ENCODE results near the gene METTL26. TPM values are rescaled to one million over a fixed set of nuclear protein-coding genes. Genes with fewer than 3 reads are reported as not detected.
A peak's percentile ranks its signal among the peaks of the same experiment; 100 is the strongest.

The METTL26 gene
- polyA plus RNA-seq, 4 donors, result 46.8 to 75.5 (median 51.3) TPM

DNA sequence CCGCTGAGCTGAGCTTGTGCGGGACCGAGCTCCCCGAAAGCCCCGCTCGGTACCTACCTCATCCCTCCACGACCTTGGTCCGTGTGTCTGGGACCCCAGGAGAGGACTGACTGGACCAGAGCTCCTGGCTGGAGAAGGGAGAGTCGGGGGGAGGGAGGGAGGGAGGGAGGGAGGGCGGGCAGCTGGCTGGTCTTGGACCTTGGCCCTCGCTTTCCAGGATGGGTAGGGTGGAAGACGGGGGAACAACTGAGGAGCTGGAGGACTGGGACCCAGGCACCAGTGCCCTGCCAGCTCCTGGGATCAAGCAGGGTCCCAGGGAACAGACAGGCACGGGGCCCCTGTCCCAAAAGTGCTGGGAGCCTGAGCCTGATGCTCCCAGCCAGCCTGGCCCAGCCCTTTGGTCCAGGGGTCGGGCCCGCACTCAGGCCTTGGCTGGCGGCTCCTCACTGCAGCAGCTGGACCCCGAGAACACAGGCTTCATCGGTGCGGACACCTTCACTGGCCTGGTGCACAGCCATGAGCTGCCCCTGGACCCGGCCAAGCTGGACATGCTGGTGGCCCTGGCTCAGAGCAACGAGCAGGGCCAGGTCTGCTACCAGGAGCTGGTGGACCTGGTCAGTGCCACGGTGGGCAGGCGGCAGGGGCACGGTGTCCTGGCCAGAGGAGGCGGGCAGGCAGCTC is 39.9 kb upstream of the METTL26 start:
- DNase-seq (ENCODE audit: low read depth in 4 of 4, low spot score in 3 of 4), result no peak

DNA sequence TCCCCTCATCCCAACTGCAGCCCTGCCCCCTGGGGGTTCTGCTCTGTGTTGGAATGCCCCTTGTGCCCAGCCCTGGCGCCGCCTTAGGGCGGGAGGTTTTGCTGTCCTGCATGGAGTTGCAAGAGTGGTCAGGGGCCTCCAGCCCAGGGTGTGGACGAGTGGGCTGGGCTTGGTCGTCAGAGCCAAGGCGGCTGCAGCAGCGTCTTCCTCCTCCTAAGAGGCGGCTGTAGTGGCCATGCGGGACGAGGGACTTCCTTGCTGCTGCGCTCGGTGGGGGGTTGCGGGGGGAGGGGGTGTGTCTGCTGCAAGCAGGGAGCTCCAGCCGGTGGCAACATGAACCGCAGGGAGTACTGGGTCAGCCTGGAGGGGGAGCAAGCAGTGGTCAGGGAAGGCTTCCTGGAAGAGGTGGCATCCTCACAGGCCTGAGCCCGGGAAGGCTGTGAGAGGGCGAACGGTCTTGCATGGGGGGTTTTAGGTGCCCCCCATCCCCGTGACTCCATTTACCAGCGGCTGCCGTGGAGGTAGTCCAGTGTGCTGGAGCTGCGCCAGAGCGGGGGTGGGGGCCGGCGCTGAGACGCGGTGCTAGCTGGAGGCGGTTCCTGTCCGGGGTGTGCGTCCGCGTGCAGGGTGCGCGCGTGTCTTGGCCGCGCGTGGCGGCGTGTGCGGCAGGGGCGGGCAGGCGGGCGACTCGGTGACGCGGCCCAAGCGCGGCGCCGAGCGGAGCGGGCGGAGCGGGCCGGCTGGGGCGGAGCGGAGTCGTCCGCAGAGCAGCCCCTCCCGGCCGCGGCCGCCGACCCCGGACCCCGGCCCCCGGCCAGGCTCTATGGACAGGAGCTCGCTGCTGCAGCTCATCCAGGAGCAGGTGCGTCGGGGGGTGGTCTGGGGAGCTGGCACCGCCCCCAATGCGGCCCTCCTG is 39.1 kb upstream of the METTL26 start, which contains the start of gene RHBDL1:
RHBDL1 (plus strand) TSS at position 704 of the 916 bp plus-strand sequence; CDS start at position 824, 120 bp downstream.
- no peak for DNase-seq (ENCODE audit: low read depth in 4 of 4, low spot score in 3 of 4)

DNA sequence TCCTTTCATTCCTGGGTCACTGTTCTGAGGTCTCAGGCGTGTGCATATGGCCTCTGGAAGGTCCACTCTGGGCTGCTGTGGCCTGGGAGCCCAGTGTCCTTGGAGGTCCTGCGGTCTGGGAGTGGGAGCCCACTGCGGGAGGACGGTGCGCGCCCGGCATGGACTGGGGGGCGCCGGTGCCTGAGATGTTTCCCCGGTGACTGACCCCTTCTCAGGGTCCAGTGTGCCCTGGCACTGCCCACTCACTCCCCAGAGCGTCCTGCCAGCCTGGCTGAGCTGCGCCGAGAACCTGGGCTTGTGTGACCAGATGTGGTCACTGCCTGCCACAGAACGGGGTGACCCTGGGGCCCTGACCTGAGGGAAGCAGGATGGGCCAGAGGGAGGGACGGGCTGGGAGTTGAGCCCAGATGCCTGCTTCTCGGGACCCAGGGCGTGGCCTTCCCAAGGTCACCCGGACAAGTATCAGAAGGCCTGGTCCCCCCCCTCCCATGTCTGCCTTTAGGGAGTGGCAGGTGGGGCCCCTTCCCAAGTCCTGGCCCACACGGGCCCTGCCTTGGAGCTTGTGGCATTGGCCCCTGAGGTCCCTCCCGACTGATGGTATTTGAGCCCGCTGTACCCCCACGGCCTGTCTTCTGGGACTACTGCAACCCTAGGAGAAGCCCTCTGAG is 38.2 kb upstream of the METTL26 start:
- no peak for DNase-seq (ENCODE audit: low read depth in 4 of 4, low spot score in 3 of 4)

DNA sequence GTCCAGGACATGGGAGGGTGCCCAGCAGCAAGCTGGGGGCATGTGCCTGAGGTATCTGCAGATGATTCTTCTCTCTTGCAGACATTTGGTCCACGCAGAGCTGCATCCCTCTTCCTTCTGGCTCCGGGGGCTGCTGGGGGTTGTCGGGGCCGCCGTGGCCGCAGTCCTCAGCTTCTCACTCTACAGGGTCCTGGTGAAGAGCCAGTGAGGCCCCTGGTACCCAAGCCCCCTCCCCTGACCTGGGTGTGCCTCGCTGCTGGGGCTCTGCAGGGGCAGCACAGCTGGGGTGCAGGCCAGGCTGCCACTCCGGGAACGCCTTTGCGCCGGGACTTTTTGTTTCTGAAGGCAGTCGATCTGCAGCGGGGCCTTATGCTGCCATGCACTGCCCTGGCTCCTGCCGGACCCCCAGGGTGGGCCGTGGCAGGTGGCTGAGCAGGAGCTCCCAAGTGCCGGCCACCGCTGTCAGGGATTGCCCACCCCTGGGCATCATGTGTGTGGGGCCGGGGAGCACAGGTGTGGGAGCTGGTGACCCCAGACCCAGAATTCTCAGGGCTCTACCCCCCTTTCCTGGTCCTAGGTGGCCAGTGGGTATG is 37.4 kb upstream of the METTL26 start:
- no peak for DNase-seq (ENCODE audit: low read depth in 4 of 4, low spot score in 3 of 4)

DNA sequence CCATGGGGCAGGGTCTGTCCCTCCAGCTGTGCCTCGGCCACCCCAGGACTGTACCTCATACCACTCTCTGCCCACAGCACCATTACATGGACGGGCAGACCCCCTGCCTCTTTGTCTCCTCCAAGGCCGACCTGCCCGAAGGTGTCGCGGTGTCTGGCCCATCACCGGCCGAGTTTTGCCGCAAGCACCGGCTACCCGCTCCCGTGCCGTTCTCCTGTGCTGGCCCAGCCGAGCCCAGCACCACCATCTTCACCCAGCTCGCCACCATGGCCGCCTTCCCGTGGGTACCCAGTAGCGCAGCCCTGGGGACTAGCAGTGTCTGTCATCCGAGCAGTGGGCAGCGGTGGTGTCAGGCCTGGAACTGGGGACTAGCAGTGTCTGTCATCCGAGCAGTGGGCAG is 36.7 kb upstream of the METTL26 start:
- DNase-seq (ENCODE audit: low read depth in 4 of 4, low spot score in 3 of 4), result no peak

DNA sequence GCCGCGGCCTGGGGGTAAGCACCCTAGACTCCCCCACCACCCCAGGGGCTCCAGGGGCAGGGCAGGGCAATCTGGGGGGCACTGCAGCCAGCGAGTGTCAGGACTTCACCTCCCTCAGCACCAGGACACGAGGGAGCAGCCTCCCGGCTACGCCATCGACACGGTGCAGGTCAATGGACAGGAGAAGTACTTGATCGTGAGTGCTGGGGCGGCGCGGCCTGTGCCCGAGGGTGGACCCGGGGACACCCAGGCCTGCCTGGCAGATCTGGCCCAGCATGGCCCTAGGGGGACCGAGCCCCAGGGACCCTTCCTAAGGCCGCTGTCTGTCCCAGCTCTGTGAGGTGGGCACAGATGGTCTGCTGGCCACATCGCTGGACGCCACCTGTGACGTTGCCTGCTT is 36.3 kb upstream of the METTL26 start:
- no peak for DNase-seq (ENCODE audit: low read depth in 4 of 4, low spot score in 3 of 4)

DNA sequence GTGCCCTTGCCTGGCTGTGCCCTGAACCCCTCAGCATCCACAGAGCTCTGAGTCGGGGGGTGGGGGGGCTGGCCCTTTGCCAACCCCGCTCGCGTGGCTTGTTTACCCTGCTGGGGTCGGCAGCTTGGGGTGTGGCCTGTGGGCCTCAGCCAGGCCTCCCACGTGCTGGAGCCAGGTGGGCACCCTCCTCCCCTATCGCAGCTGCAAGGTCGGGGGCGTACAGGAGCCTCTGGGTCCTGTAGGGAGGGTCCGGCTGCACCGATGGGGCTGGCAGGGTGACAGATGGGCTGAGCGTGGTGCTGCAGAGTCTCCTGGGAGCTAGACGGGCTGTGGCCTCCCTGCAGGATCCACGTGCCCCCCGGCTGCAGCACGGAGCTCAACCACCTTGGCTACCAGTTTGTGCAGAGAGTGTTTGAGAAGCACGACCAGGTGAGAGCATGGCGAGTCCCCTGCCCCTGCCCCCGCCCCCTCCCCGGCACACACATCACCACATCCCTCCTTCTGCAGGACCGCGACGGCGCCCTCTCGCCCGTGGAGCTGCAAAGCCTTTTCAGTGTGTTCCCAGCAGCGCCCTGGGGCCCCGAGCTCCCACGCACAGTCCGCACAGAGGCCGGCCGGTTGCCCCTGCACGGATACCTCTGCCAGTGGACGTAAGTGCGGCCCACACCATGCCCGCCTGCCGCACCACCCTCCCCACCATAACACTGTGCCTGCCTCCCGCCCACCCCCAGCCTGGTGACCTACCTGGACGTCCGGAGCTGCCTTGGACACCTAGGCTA is 35.4 kb upstream of the METTL26 start:
- no peak for DNase-seq (ENCODE audit: low read depth in 4 of 4, low spot score in 3 of 4)

DNA sequence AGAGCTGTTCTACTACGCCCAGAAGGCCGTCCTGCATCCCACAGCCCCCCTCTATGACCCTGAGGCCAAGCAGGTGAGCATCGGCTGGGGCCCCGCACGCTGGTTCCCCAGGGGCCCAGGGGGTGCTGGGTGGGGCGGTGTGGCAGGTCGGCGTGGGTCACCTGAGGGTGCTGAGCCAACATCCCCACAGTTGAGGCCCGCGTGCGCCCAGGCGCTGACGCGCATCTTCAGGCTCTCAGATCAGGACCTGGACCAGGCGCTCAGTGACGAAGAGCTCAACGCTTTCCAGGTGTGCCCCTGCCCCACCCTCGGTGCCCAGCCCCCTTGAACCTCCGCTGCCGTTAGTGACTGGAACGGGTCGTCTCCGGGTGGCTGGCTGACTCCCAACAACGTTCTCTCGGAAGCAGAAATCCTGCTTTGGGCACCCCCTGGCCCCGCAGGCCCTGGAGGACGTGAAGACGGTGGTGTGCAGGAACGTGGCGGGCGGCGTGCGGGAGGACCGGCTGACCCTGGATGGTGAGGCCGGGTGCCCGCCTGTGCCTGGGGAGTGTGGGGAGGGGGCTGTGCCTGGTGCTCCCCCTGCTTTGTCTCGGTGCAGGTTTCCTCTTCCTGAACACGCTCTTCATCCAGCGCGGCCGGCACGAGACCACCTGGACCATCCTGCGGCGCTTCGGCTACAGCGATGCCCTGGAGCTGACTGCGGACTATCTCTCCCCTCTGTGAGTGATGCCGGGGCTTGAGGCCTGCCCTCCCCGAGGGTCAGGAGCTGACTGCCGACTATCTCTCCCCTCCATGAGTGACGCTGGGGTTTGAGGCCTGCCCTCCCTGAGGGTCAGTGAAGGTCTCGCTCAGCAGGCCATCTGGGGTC is 34.6 kb upstream of the METTL26 start:
- no peak for DNase-seq (ENCODE audit: low read depth in 4 of 4, low spot score in 3 of 4)

DNA sequence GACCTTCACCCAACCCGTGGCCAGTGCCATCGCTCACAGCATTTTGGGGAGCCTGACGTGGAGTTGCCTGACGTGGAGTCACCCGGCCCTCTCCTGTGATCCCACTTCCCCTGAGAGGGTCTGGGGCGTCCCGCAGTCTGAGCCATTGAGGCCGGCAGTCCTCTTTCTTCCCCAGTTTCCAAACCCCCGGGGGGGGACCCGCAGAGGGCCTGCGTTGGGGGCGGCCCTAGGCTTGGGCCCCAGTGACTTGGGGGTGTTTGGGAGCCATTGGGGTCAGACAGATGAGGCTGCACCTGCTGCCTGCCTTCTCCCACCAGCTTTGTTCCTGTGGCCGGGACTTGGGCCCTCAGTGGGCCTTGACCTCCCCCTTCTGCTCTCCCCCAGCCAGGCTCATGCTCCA is 33.6 kb upstream of the METTL26 start:
- DNase-seq (ENCODE audit: low read depth in 4 of 4, low spot score in 3 of 4), result no peak

DNA sequence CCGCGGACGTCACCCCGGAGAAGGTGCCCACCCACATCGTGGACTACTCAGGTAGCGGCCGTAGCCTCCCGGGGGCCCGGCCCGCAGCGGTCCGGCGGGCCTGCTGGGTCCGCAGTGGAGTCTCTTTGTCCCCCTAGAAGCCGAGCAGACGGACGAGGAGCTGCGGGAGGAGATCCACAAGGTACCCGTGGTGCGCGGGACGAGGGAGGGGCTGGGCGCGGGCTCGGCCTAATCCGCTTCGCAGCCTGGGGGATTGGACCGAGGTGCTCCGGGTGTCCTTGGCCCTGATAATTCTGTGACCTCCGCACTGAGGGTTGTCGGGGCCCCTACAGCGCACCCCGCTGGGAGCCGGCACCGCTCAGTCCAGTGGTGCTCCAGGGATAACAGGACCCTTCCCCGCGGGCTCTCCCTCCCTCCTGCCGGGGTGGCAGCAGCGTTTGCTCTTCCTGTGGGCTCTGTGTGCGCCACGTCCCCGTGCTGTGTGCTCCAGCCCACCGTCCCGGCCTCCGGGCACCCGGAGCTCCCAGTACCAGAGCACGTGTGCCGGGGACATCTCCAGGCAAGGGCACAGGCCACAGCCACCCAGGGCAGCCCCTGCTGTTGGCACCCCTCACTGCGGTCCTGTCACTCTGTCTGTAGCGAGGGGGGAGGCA is 32.5 kb upstream of the METTL26 start:
- DNase-seq (ENCODE audit: low read depth in 4 of 4, low spot score in 3 of 4), result no peak

DNA sequence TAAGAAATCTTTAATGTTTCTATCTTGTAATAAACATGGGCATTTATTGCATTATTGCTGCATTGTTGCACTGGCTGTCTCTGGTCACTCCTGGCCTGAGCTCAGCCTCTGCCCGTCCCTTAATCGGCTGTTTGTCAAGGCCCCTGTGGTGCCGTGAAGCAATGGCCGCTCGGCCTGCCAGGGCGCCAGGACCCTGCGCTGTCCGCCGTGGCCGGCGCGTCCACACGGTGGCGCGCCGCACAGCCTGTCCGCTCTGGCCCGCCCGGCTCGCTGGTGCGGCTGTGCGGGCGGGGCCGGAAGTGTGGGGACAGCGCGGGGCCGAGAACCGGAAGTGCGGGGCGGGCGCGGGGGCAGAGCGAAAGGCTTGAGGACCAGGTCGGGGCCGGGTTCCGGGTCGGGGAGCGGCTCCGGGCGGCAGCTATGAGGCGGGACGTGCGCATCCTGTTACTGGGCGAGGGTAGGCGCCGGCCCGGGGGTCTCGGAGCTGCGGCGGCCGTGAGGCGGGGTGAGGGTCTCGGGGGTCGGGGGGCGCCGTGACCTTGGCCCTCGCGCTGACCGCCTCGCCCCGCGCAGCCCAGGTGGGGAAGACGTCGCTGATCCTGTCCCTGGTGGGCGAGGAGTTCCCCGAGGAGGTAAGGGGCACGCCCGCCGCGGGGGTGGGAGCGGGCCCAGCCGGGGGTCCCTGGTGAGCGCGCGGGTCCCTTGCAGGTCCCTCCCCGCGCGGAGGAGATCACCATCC is 31.8 kb upstream of the METTL26 start, which contains the start of gene RHOT2:
RHOT2 (plus strand) TSS at position 353 of the 739 bp plus-strand sequence; CDS start at position 421, 68 bp downstream.
- DNase-seq (ENCODE audit: low read depth in 4 of 4, low spot score in 3 of 4), result peak; percentile 79 to 85 (median 82)

DNA sequence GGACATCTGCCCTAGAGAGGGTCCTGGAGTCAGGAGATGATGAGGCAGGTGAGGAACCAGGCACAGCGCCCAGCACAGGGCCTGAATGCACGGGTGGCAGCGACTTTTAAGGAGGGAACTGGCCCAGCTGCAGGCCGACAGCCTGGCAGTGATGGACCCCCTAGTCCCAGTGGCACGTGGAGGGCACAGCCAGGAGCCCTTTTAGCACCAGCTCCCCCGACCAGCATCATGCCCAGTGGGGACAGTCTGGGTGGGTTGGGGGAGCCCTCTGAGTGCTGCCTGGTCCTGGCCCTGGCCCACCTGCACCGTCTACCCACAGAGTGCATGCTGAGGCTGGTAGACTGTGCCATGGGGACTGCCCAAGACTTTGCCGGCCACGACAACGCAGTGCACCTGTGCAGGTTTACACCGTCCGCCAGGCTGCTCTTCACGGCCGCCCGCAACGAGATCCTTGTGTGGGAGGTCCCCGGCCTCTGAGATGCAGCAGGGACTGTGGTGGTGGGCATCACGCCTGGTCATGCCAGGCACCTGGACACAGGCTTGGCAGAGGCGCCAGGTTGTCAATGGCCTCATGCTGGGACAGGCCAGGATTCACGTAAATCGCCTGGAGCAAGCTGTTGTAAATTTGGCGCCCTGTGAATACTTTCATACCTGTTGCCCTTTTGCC is 31.1 kb upstream of the METTL26 start:
- DNase-seq (ENCODE audit: low read depth in 4 of 4, low spot score in 3 of 4), result no peak

DNA sequence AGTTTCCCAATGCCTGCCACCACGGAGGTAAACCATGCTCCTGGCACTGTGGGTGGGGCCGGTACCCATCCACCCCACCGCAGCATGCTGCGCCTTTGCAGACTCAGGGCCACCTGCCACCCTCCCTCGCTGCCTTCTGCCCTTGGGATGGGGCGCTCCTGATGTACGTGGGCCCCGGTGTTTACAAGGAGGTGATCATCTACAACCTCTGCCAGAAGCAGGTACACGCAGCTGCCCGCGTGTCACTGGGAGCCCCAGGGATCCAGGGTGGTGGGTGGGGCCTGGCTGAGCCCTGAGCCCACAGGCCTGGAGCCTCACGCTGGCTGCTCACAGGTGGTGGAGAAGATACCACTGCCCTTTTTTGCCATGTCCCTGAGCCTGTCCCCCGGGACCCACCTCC is 30.5 kb upstream of the METTL26 start:
- DNase-seq (ENCODE audit: low read depth in 4 of 4, low spot score in 3 of 4), result no peak

DNA sequence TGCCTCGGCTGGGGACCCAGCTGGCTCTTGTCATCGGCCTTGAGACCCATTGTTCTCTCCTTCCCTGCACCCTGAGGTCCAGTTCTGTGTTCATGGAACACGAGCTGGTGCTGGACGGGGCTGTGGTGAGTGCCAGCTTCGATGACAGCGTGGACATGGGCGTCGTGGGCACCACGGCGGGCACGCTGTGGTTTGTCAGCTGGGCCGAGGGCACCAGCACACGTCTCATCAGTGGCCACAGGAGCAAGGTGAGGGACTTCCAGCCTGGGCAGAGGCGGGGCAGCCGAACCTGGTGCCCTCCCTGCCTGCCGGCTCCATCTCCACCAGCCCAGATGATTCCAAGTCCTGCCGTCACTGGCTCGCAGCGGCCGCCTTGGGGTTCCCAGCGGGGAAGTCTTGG is 26.5 kb upstream of the METTL26 start:
- no peak for DNase-seq (ENCODE audit: low read depth in 4 of 4, low spot score in 3 of 4)

DNA sequence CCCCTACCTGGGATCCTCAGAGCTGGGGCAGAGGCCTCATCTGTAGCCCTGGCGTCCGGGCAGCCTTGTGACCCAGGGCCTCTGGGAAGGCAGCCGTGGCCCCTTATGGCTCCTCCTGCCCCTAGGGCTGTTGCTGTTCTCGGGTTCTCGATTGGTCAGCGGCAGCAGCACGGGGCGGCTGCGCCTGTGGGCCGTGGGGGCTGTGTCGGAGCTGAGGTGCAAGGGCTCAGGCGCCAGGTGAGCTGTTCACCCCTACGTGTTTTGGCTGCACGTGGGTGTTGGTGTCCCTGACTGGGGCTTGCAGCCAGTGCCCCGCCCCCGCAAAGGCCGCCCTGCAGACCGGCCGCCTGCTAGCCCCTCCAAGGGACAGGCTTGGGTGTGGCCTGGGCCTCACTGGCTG is 26.0 kb upstream of the METTL26 start:
- no peak for DNase-seq (ENCODE audit: low read depth in 4 of 4, low spot score in 3 of 4)

DNA sequence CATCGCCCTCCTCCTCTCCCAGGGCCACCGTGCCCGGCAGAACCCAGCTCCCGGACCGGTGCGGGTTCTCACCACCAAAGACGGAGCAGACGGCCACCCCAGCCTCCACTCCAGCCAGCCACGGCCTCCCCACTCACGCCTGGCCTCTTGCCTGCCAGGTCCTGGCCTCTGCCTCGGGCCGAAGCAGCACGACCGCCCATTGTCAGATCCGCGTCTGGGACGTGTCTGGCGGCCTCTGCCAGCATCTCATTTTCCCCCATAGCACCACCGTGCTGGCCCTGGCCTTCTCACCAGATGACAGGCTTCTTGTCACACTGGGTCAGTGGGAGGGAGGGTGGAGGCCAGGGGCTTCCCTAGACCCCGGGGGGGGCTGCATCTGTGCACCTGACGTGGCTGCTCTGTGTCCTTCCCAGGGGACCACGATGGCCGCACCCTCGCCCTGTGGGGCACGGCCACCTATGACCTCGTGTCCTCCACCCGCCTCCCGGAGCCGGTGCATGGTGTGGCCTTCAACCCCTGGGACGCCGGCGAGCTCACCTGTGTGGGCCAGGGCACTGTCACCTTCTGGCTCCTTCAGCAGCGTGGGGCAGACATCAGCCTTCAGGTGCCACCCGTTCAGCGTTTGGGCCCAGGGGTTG is 25.2 kb upstream of the METTL26 start:
- DNase-seq (ENCODE audit: low read depth in 4 of 4, low spot score in 3 of 4), result no peak

Measured in right renal pelvis (tissue), 4 donors.